ENCODE measurements around the gene CHD2.

Gene CHD2

DNA sequence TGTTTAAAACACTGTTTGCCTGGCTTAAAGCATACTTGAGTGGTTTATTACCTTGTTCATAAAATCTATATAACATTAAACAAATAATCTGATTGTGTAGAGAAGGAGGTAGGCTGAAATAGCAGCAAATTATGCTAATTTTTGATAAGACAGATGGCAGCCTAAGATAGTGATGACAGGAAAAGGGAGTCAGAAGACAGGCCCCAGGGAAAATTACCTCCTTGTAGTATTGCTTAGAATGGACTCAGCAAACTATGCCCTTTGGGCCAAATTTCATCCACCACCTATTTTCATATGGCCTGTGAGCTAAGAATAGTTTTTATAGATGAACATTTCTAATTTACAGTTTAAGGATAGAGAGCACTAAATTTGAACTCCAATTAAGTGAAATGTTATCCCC is 37.8 kb downstream of the CHD2 start:
- H3K4me3 ChIP-seq (ENCODE audit: low read depth, low read length): no peak overlapping the region
- H3K79me2 ChIP-seq: peaks cover 10% of the 10 kb centered on the region
- H3K9ac ChIP-seq: no peak overlapping the region
- H3K4me2 ChIP-seq (ENCODE audit: low read length): no peak overlapping the region
- H2AFZ ChIP-seq: no peak overlapping the region
- no peaks in the 10 kb centered on the region for H3K36me3 ChIP-seq (ENCODE audit: control insufficient read depth, insufficient read depth, low read length)
- H3K27me3 ChIP-seq (ENCODE audit: control insufficient read depth, insufficient read depth, low read length): no peaks in the 10 kb centered on the region
- H3K4me1 ChIP-seq: no peaks in the 10 kb centered on the region
- H3K27ac ChIP-seq: peak overlapping the region; percentile 29
- no peak for TF ChIP-seq CTCF (IDR thresholded peaks at IDR 0.05)
- H3K9me3 ChIP-seq (ENCODE audit: control insufficient read depth, low read length): no peaks in the 10 kb centered on the region

DNA sequence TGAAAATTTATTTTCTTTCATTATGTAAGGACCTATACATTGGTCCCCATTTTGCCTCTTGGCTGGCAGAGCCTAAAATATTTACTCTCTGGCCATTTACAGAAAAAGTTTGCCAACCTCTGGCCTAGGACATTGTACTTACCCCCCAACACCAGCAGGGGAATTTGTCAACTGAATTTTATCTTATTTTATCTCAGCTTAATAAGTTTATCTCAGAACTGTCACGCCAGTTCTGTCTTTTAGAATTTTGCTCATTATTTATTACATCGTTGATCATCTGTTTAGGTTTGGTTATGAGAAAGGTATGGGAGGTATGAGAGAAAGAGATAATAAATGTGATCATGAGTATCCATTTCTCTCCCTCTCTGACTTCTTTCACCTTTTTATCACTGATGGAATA is 38.3 kb downstream of the CHD2 start:
- no peaks in the 10 kb centered on the region for H3K36me3 ChIP-seq (ENCODE audit: control insufficient read depth, insufficient read depth, low read length)
- no peak overlapping the region for H3K27ac ChIP-seq

DNA sequence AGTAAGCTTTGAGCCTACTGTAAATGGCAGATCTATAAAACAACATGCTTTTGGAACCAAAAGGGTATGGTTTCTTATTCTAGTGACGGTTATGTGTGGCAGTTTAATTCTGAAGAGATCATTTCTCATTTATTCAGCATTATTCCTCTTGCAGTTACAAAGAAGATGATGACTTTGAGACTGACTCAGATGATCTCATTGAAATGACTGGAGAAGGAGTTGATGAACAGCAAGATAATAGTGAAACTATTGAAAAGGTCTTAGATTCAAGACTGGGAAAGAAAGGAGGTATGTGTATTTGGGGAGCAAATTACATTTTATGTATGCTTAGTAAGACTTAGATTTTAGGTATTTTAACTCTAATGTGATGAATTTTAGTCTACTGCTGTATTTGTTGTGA is 41.5 kb downstream of the CHD2 start:
- no peak for TF ChIP-seq CTCF (IDR thresholded peaks at IDR 0.05)
- Histone ChIP-seq H3K4me1 (no peaks in the 10 kb centered on the region), H3K4me3 (ENCODE audit: low read depth, low read length) (no peak overlapping the region), H3K27me3 (ENCODE audit: control insufficient read depth, insufficient read depth, low read length) (no peaks in the 10 kb centered on the region), H3K27ac (no peak overlapping the region), H3K4me2 (ENCODE audit: low read length) (no peak overlapping the region), H3K36me3 (ENCODE audit: control insufficient read depth, insufficient read depth, low read length) (no peaks in the 10 kb centered on the region), H3K79me2 (peaks cover 4% of the 10 kb centered on the region), H3K9ac (no peak overlapping the region), H2AFZ (no peak overlapping the region), H3K9me3 (ENCODE audit: control insufficient read depth, low read length) (no peaks in the 10 kb centered on the region)

More for the DNA sequence above, 38.3 kb downstream of the CHD2 start:
- H3K27me3 ChIP-seq (ENCODE audit: control insufficient read depth, insufficient read depth, low read length): no peaks in the 10 kb centered on the region
- no peak overlapping the region for H3K4me3 ChIP-seq (ENCODE audit: low read depth, low read length)
- TF ChIP-seq CTCF (IDR thresholded peaks at IDR 0.05): peak; percentile 6
- no peaks in the 10 kb centered on the region for H3K9me3 ChIP-seq (ENCODE audit: control insufficient read depth, low read length)
- peaks cover 10% of the 10 kb centered on the region for H3K79me2 ChIP-seq
- H3K4me2 ChIP-seq (ENCODE audit: low read length): no peak overlapping the region
- H2AFZ ChIP-seq: no peak overlapping the region
- H3K4me1 ChIP-seq: no peaks in the 10 kb centered on the region
- H3K9ac ChIP-seq: no peak overlapping the region

GRCh38 chr15:92942706-92943105 is 42.6 kb downstream of the CHD2 start:
- no peaks in the 10 kb centered on the region for H3K9me3 ChIP-seq (ENCODE audit: control insufficient read depth, low read length)
- no peak overlapping the region for H3K27ac ChIP-seq
- H3K27me3 ChIP-seq (ENCODE audit: control insufficient read depth, insufficient read depth, low read length): no peaks in the 10 kb centered on the region
- peak; percentile 6 for TF ChIP-seq CTCF (IDR thresholded peaks at IDR 0.05)
- no peak overlapping the region for H3K4me3 ChIP-seq (ENCODE audit: low read depth, low read length)
- no peak overlapping the region for H2AFZ ChIP-seq
- peaks cover 4% of the 10 kb centered on the region for H3K79me2 ChIP-seq
- H3K4me2 ChIP-seq (ENCODE audit: low read length): no peak overlapping the region
- no peaks in the 10 kb centered on the region for H3K4me1 ChIP-seq
- H3K36me3 ChIP-seq (ENCODE audit: control insufficient read depth, insufficient read depth, low read length): no peaks in the 10 kb centered on the region
- no peak overlapping the region for H3K9ac ChIP-seq

GRCh38 chr15:92943581-92943980 is 43.5 kb downstream of the CHD2 start:
- H3K9ac ChIP-seq: no peak overlapping the region
- no peaks in the 10 kb centered on the region for H3K9me3 ChIP-seq (ENCODE audit: control insufficient read depth, low read length)
- no peak overlapping the region for H3K4me3 ChIP-seq (ENCODE audit: low read depth, low read length)
- no peak overlapping the region for H3K4me2 ChIP-seq (ENCODE audit: low read length)
- H2AFZ ChIP-seq: no peak overlapping the region
- no peaks in the 10 kb centered on the region for H3K27me3 ChIP-seq (ENCODE audit: control insufficient read depth, insufficient read depth, low read length)
- H3K79me2 ChIP-seq: peaks cover 4% of the 10 kb centered on the region
- H3K4me1 ChIP-seq: no peaks in the 10 kb centered on the region
- no peak for TF ChIP-seq CTCF (IDR thresholded peaks at IDR 0.05)
- H3K27ac ChIP-seq: no peak overlapping the region
- H3K36me3 ChIP-seq (ENCODE audit: control insufficient read depth, insufficient read depth, low read length): no peaks in the 10 kb centered on the region

Measured in parathyroid adenoma (tissue), 2 donors.